ENCODE data around the gene CRB2. TPM values are rescaled to one million over a fixed set of nuclear protein-coding genes. Genes with fewer than 3 reads are reported as not detected.

CRB2 gene
- total RNA-seq, 1 donor, result not detected

- H3K4me1 ChIP-seq (ENCODE audit: insufficient read depth, low read length), result peaks cover 62% of the 10 kb centered on the region
- H3K4me3 ChIP-seq (ENCODE audit: low read length), result no peak overlapping the region
- H3K27me3 ChIP-seq (ENCODE audit: insufficient read depth, low read length), result no peaks in the 10 kb centered on the region
- H3K9me3 ChIP-seq (ENCODE audit: low read depth, low read length), result no peaks in the 10 kb centered on the region
Measured at GRCh38 chr9:123337971-123338370, 18.0 kb upstream of the CRB2 start.

DNA sequence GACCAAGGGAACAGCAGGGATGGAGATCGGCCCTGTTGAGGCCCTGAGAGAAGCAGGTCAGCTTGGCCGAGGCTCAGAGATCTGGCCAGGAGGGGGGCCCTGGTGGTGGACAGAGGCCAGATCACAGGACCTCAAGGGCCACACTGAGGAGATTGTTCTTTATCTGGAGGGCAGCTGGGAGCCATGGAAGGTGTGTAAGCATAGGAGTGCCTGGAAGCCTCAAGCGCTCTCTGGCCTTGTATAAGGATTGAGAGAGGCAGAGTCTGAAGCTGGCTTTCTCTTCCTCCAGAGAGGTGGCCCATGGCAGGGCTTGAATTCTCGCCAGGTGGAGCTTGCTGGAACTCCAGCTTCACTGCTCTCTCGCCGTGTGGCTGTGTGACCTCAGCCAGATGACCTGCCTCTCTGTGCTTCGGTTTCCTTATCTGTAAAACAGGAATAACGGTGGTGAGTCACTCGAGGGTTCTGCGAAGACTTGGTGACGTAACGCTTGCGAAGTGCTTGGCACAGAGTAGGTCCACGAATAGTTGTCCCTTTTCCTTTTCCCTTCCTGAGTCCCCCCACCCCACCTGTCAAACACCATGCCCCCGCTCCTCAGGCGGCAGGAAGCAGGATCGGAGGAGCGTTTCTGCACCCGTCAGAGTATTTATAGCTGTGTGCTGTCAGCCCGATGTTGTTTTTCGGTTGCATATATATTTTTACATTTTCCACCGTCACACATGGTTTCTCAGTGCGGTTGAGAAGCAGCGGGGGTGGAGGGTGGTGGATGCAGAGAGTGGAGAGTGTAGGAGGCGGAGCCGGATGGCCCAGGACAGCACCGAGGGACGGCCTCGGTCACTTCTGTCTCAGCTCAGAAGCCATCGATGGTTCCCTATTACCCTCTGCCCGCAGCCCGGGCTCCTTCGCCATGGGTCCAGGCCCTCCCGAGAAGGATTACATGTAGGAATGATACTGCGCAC lies 17.0 kb upstream of the CRB2 start:
- no peaks in the 10 kb centered on the region for H3K27me3 ChIP-seq (ENCODE audit: insufficient read depth, low read length)
- H3K4me1 ChIP-seq (ENCODE audit: insufficient read depth, low read length), result peaks cover 71% of the 10 kb centered on the region
- H3K4me3 ChIP-seq (ENCODE audit: low read length), result peak overlapping the region; percentile 3
- H3K9me3 ChIP-seq (ENCODE audit: low read depth, low read length), result no peaks in the 10 kb centered on the region

- no peaks in the 10 kb centered on the region for H3K9me3 ChIP-seq (ENCODE audit: low read depth, low read length)
- H3K4me1 ChIP-seq (ENCODE audit: insufficient read depth, low read length), result peaks cover 77% of the 10 kb centered on the region
- H3K27me3 ChIP-seq (ENCODE audit: insufficient read depth, low read length), result no peaks in the 10 kb centered on the region
- peak overlapping the region; percentile 3 for H3K4me3 ChIP-seq (ENCODE audit: low read length)
Measured at GRCh38 chr9:123339666-123340510, 16.1 kb upstream of the CRB2 start.

DNA sequence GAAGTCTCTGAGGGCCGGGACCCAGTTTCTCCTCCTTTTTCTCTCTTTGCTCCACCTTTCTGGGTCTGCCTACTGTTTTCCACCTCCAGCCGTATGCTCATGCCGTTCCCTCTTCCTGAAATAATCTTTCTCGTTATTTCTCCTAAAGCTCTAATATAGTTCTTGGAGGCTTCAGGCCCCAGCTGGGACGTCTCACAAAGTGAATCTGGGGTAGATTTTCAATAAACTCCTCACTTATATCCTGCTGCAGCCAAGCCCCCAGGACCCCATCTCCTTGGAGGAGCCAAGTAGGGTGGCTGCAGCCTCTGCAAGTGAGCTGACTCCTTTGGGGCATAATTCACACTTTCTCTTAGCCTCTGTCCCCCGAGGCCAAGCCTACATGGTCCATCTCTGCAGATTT lies 14.2 kb upstream of the CRB2 start:
- Histone ChIP-seq H3K4me1 (ENCODE audit: insufficient read depth, low read length) (peaks cover 70% of the 10 kb centered on the region), H3K27me3 (ENCODE audit: insufficient read depth, low read length) (no peaks in the 10 kb centered on the region), H3K9me3 (ENCODE audit: low read depth, low read length) (no peaks in the 10 kb centered on the region), H3K4me3 (ENCODE audit: low read length) (no peak overlapping the region)

- Histone ChIP-seq H3K4me3 (ENCODE audit: low read length) (no peak overlapping the region), H3K4me1 (ENCODE audit: insufficient read depth, low read length) (peaks cover 67% of the 10 kb centered on the region), H3K27me3 (ENCODE audit: insufficient read depth, low read length) (no peaks in the 10 kb centered on the region)
Measured at GRCh38 chr9:123342247-123342646, 13.8 kb upstream of the CRB2 start.

DNA sequence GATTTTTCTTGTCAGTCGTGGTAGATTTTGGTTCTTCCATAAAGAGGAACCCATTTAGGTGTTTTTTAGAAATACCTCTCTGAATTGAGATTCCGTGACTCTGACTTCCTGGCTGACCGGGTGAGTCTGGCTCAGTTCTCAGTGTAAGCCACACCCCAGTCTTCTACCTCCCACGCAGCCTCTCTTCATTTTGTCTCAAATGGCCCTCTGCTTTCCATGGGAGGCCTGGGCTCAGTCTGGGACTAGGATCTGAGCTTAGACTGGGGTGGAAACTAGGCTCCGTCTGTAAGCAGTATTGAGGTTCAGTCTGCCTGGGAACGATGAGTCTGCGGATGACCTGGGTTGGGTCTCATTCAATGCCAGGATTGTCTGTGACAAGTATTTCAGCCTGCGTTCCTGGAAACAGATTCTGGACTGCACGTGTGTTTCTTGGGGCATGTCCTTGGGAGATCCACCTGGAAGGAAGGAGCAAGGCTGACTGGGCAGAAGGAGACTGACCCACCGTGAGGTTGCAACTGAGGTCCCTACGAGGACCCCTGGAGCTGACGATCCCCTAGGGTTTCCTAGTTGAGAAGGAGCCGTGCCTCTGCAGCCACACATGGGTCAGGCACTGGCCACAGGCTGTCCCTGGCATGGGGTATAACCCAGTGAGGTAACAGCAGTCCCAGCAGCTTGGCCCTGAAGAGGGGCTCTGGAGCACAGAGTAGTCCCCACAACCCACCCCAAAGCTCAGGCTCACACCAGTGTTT lies 12.4 kb upstream of the CRB2 start:
- peaks cover 58% of the 10 kb centered on the region for H3K4me1 ChIP-seq (ENCODE audit: insufficient read depth, low read length)
- H3K9me3 ChIP-seq (ENCODE audit: low read depth, low read length), result no peaks in the 10 kb centered on the region
- H3K27me3 ChIP-seq (ENCODE audit: insufficient read depth, low read length), result no peaks in the 10 kb centered on the region
- H3K4me3 ChIP-seq (ENCODE audit: low read length), result no peak overlapping the region

More at GRCh38 chr9:123342247-123342646, 13.8 kb upstream of the CRB2 start:
- H3K9me3 ChIP-seq (ENCODE audit: low read depth, low read length), result no peaks in the 10 kb centered on the region

GRCh38 chr9:123344192-123344949 lies 11.6 kb upstream of the CRB2 start:
- Histone ChIP-seq H3K4me1 (ENCODE audit: insufficient read depth, low read length) (peaks cover 51% of the 10 kb centered on the region), H3K9me3 (ENCODE audit: low read depth, low read length) (no peaks in the 10 kb centered on the region), H3K4me3 (ENCODE audit: low read length) (no peak overlapping the region), H3K27me3 (ENCODE audit: insufficient read depth, low read length) (no peaks in the 10 kb centered on the region)

- Histone ChIP-seq H3K4me3 (ENCODE audit: low read length) (no peak overlapping the region), H3K4me1 (ENCODE audit: insufficient read depth, low read length) (peaks cover 39% of the 10 kb centered on the region), H3K27me3 (ENCODE audit: insufficient read depth, low read length) (no peaks in the 10 kb centered on the region), H3K9me3 (ENCODE audit: low read depth, low read length) (no peaks in the 10 kb centered on the region)
Measured at GRCh38 chr9:123345567-123345955, 10.4 kb upstream of the CRB2 start.

GRCh38 chr9:123346026-123346425 lies 10.0 kb upstream of the CRB2 start:
- H3K4me3 ChIP-seq (ENCODE audit: low read length), result no peak overlapping the region
- peaks cover 34% of the 10 kb centered on the region for H3K4me1 ChIP-seq (ENCODE audit: insufficient read depth, low read length)
- H3K27me3 ChIP-seq (ENCODE audit: insufficient read depth, low read length), result no peaks in the 10 kb centered on the region
- H3K9me3 ChIP-seq (ENCODE audit: low read depth, low read length), result no peaks in the 10 kb centered on the region

- Histone ChIP-seq H3K9me3 (ENCODE audit: low read depth, low read length) (no peaks in the 10 kb centered on the region), H3K27me3 (ENCODE audit: insufficient read depth, low read length) (no peaks in the 10 kb centered on the region), H3K4me1 (ENCODE audit: insufficient read depth, low read length) (peaks cover 27% of the 10 kb centered on the region), H3K4me3 (ENCODE audit: low read length) (no peak overlapping the region)
Measured at GRCh38 chr9:123346826-123347225, 9.2 kb upstream of the CRB2 start.

DNA sequence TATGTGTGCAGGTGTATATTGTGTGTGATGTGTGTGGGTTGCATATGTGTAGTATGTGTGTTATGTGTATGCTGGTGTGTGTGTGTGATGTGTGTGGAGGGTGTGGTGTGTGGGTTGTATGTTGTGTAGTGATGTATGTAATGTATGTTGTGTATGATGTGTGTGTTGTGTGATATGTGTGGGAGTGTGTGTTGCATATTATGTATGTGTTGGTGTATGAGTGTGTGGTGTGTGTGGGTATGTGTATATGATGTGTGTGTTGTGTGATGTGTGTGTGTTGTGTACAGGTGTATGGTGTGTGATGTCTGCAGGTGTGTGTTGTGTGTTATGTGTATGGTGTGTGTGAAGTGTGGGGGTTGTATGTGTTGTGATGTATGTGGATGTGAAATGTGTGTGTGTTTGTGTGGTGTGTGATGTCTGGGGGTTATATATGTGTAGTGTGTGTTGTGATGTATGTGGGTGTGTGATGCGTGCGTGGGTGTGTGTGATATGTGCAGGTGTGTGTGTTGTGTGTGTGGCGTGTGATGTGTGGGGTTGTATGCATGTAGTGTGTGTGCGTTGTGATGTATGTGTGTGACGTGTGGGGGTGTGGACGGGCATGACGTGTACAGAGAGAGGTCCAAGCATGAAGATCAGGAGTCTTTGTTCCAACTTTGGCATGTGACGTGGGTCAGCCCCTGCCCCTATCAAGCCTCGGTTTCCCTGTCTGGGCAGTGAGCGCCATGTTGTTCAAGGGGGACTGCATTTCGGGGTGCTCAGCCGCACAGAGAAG lies 8.5 kb upstream of the CRB2 start:
- Histone ChIP-seq H3K27me3 (ENCODE audit: insufficient read depth, low read length) (no peaks in the 10 kb centered on the region), H3K4me3 (ENCODE audit: low read length) (no peak overlapping the region), H3K4me1 (ENCODE audit: insufficient read depth, low read length) (peaks cover 20% of the 10 kb centered on the region), H3K9me3 (ENCODE audit: low read depth, low read length) (no peaks in the 10 kb centered on the region)

DNA sequence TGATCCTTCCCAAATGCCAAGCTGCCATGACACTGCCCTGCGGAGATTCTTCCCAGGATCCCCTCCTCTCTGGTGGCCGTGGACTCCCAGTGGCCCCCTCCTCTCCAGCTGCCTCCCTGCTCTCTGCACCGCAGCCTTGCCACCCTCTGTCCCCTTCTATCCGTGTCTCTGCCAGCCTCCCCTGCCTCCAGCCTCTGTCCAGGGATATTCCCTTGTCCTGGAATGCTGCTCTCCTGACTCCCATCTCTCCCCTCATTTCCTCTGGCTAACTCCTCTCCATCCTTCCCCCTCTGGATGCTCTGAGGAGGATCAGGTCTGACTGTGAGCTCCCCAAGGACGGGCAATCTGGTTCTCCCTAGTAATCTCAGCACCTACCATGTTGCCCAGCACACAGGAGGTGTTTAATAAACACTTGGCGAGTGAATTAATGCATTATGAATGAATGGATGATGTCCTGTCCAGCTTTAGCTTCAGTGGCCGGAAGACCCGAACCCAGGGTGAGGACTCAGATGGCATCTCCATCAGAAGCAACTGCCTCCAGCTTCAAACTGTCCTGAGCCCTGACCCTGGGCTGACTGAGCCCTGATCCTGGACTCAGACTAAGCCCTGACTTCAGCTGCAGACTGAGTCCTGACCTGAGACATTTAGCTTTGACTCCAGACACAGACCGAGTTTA lies 7.5 kb upstream of the CRB2 start:
- Histone ChIP-seq H3K4me1 (ENCODE audit: insufficient read depth, low read length) (peaks cover 11% of the 10 kb centered on the region), H3K4me3 (ENCODE audit: low read length) (no peak overlapping the region), H3K27me3 (ENCODE audit: insufficient read depth, low read length) (no peaks in the 10 kb centered on the region), H3K9me3 (ENCODE audit: low read depth, low read length) (no peaks in the 10 kb centered on the region)

DNA sequence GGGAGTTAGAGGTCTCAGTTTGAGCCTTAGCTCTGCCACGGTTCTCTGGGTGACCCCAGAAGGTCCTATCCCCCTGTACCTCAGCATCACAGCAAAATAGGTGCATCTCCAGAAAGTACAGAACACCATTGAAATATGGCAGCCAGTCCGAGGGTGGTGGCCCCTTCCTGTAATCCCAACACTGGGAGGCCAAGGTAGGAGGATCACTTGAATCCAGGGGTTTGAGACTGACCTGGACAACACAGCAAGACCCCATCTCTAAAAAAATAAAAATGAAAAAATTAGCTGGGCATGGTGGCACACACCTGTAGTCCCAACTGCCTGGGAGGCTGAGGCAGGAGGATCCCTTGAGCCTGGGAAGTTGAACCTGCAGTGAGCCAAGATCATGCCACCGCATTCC lies 7.0 kb upstream of the CRB2 start:
- Histone ChIP-seq H3K9me3 (ENCODE audit: low read depth, low read length) (no peaks in the 10 kb centered on the region), H3K27me3 (ENCODE audit: insufficient read depth, low read length) (no peaks in the 10 kb centered on the region), H3K4me1 (ENCODE audit: insufficient read depth, low read length) (peaks cover 10% of the 10 kb centered on the region), H3K4me3 (ENCODE audit: low read length) (no peak overlapping the region)
